ENCODE data around the gene SPTBN2. TPM values are rescaled to one million over a fixed set of nuclear protein-coding genes. Genes with fewer than 3 reads are reported as not detected.

Gene SPTBN2
- total and polyA plus RNA-seq, 2 of the 4 experiments (the other 2 are of a cell fraction) = 0.18 to 0.41 TPM

Small RNA genes within 50 kb of the gene (microRNA-seq; reads per million reads assigned to microRNA genes)
- gene RN7SL12P (ENCODE audit: insufficient read depth, insufficient read length) = not detected

Small RNA genes within 50 kb of the gene (small RNA-seq; reads per million reads assigned to genes)
- gene RN7SL12P = 0 reads per million in 5 experiments

Other genes with a start within 250 kb of the SPTBN2 start
- gene DPP3, start 248.8 kb downstream of the SPTBN2 start, total RNA-seq (2012; rRNA removed) = 51.8 and 52.8 TPM in 2 replicates
- 66.3 and 90.3 TPM in 2 replicates for gene DPP3, start 248.8 kb downstream of the SPTBN2 start, polyA plus RNA-seq (2012; rRNA removed)
- 13.9 and 16.5 TPM in 2 replicates for gene BBS1, start 218.6 kb downstream of the SPTBN2 start, total RNA-seq (2012; rRNA removed)
- gene BBS1, start 218.6 kb downstream of the SPTBN2 start, polyA plus RNA-seq (2012; rRNA removed) = 17.3 and 20.6 TPM in 2 replicates
- 3.2 and 3.6 TPM in 2 replicates for gene ZDHHC24, start 183.2 kb downstream of the SPTBN2 start, total RNA-seq (2012; rRNA removed)
- gene ZDHHC24, start 183.2 kb downstream of the SPTBN2 start, polyA plus RNA-seq (2012; rRNA removed) = 10.9 and 18.1 TPM in 2 replicates
- under 0.01 TPM in 2 replicates for gene ACTN3, start 182.3 kb downstream of the SPTBN2 start, total RNA-seq (2012; rRNA removed)
- gene ACTN3, start 182.3 kb downstream of the SPTBN2 start, polyA plus RNA-seq (2012; rRNA removed) = 0.05 and 0.06 TPM in 2 replicates
- gene CTSF, start 160.6 kb downstream of the SPTBN2 start, total RNA-seq (2012; rRNA removed) = 3.6 and 4.1 TPM in 2 replicates
- 15.2 and 16.0 TPM in 2 replicates for gene CTSF, start 160.6 kb downstream of the SPTBN2 start, polyA plus RNA-seq (2012; rRNA removed)
- gene CCDC87, start 136.2 kb downstream of the SPTBN2 start, total RNA-seq (2012; rRNA removed) = under 0.01 and 0.18 TPM in 2 replicates
- 0.14 and 0.19 TPM in 2 replicates for gene CCDC87, start 136.2 kb downstream of the SPTBN2 start, polyA plus RNA-seq (2012; rRNA removed)
- 20.1 and 21.4 TPM in 2 replicates for gene CCS, start 136.0 kb downstream of the SPTBN2 start, total RNA-seq (2012; rRNA removed)
- gene CCS, start 136.0 kb downstream of the SPTBN2 start, polyA plus RNA-seq (2012; rRNA removed) = 53.0 and 54.6 TPM in 2 replicates
- gene RBM14, start 112.6 kb downstream of the SPTBN2 start, total RNA-seq (2012; rRNA removed) = 9.3 and 12.2 TPM in 2 replicates
- gene RBM14, start 112.6 kb downstream of the SPTBN2 start, polyA plus RNA-seq (2012; rRNA removed) = 31.1 and 34.8 TPM in 2 replicates
- gene RBM4, start 90.5 kb downstream of the SPTBN2 start, total RNA-seq (2012; rRNA removed) = 175 and 198 TPM in 2 replicates
- gene RBM4, start 90.5 kb downstream of the SPTBN2 start, polyA plus RNA-seq (2012; rRNA removed) = 165 and 176 TPM in 2 replicates
- 23.1 and 25.6 TPM in 2 replicates for gene RBM4B, start 51.3 kb downstream of the SPTBN2 start, total RNA-seq (2012; rRNA removed)
- gene RBM4B, start 51.3 kb downstream of the SPTBN2 start, polyA plus RNA-seq (2012; rRNA removed) = 21.1 and 26.7 TPM in 2 replicates
- gene RCE1, start 114.2 kb upstream of the SPTBN2 start, total RNA-seq (2012; rRNA removed) = 5.6 and 6.6 TPM in 2 replicates
- 19.4 and 21.1 TPM in 2 replicates for gene RCE1, start 114.2 kb upstream of the SPTBN2 start, polyA plus RNA-seq (2012; rRNA removed)
- gene LRFN4, start 127.8 kb upstream of the SPTBN2 start, total RNA-seq (2012; rRNA removed) = 6.1 and 7.8 TPM in 2 replicates
- gene LRFN4, start 127.8 kb upstream of the SPTBN2 start, polyA plus RNA-seq (2012; rRNA removed) = 18.9 and 24.9 TPM in 2 replicates
- gene PC, start 229.2 kb upstream of the SPTBN2 start, total RNA-seq (2012; rRNA removed) = 9.7 and 13.6 TPM in 2 replicates
- 15.7 and 20.9 TPM in 2 replicates for gene PC, start 229.2 kb upstream of the SPTBN2 start, polyA plus RNA-seq (2012; rRNA removed)
- gene C11orf86, start 246.1 kb upstream of the SPTBN2 start, total RNA-seq (2012; rRNA removed) = not detected in 2 replicates
- gene C11orf86, start 246.1 kb upstream of the SPTBN2 start, polyA plus RNA-seq (2012; rRNA removed) = not detected in 2 replicates